ENCODE results near the gene ACOX3. TPM values are rescaled to one million over a fixed set of nuclear protein-coding genes. Genes with fewer than 3 reads are reported as not detected.

Gene ACOX3
- total RNA-seq, 2 experiments from 2014 or later: 13.2 to 13.6 TPM

GRCh38 chr4:8398347-8398746, 42.2 kb downstream of the ACOX3 start:
- no peaks in the 10 kb centered on the region for H3K9me3 Mint-ChIP-seq (ENCODE audit: insufficient read depth)
- H3K4me3 Mint-ChIP-seq: no peak overlapping the region
- ChIA-PET CTCF (no interaction called here), POLR2A (no interaction called here)
- ATAC-seq (no peak), DNase-seq (no peak)
- peaks cover 2% of the 10 kb centered on the region for H3K4me1 Mint-ChIP-seq (ENCODE audit: low read depth)
- no peak overlapping the region for H3K27ac Mint-ChIP-seq
- H3K36me3 Mint-ChIP-seq (ENCODE audit: low read depth): no peaks in the 10 kb centered on the region
- H3K27me3 Mint-ChIP-seq (ENCODE audit: low read depth): no peaks in the 10 kb centered on the region

DNA sequence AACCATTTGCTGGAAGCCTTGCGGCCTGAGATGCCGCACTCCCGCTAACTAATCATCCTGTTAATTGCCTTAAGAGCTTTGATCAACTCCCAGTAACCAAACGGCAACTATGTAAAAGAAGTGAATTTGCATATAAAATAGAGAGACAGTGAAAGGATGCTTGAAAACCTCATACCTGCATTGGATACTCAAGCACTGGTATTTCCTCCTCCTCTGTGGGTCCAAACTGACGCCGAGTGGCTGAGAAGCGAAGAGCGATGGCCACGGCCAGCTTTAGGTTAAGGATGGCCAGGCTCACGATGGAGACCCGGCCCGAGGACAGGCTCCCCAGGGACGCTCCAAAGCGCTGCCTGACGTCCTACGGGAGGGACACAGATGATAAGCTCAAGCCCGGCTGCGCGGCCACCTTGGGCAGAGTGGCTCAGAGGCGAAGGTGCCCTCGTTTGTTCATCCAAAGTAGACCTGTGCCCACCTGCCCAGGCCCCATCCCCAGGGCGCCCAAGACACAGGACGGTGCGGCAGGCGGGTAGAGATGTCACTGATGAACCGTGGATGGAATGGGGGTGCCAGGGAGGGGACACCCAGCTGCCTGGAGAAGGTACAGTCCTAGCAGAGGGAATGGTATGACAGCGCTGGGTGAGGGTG, 43.6 kb downstream of the ACOX3 start:
- Mint-ChIP-seq H3K36me3 (ENCODE audit: low read depth) (no peaks in the 10 kb centered on the region), H3K4me3 (no peak overlapping the region), H3K9me3 (ENCODE audit: insufficient read depth) (no peaks in the 10 kb centered on the region), H3K27ac (no peak overlapping the region), H3K27me3 (ENCODE audit: low read depth) (no peaks in the 10 kb centered on the region), H3K4me1 (ENCODE audit: low read depth) (peaks cover 5% of the 10 kb centered on the region)
- POLR2A ChIA-PET: no interaction called here
- CTCF ChIA-PET: no interaction called here
- no peak for ATAC-seq
- DNase-seq: no peak

DNA sequence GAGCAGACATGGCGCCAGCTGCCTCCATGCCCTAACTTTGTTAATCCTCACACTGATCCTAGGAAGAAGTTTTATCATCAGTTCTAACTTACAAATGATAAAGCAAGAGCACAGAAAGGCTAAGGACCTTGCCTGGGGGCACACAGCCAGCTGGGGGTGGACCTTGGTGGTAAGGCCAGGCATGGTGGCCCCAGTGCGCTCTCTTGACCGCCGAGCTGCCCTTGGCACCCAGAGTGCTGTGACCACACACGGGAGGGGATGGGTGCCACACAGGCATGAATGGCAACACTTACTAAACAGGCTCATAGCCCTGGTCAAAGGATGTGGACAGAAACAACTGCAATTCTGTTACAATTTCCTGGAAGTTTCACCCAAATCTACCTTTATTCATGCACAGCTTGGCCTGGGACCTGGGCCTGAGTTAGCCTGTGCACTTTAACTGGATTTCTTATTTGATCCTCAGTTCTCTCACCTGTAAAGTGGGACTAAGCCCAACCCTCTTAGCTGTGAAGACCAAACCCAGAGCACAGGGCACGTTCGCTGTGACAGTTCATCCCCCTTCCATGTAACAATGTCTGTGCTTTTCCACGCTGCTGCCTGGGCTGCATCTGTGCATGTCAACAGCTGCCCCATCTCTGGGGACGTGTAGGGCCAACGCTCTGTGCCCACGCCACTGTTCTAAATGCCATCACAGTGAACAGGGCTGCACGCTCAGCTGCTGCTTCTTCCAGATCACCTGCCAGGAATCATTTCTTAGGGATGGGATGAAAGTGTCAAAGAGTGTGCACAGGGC, 44.8 kb downstream of the ACOX3 start:
- DNase-seq: no peak
- Mint-ChIP-seq H3K36me3 (ENCODE audit: low read depth) (no peaks in the 10 kb centered on the region), H3K27ac (no peak overlapping the region), H3K4me1 (ENCODE audit: low read depth) (peaks cover 5% of the 10 kb centered on the region), H3K9me3 (ENCODE audit: insufficient read depth) (no peaks in the 10 kb centered on the region), H3K27me3 (ENCODE audit: low read depth) (no peaks in the 10 kb centered on the region), H3K4me3 (no peak overlapping the region)
- ChIA-PET POLR2A (no interaction called here), CTCF (no interaction called here)
- ATAC-seq: no peak

GRCh38 chr4:8394806-8395205, 45.7 kb downstream of the ACOX3 start:
- CTCF ChIA-PET: no interaction called here
- H3K27ac Mint-ChIP-seq: no peak overlapping the region
- DNase-seq: no peak

GRCh38 chr4:8394061-8394519, 46.4 kb downstream of the ACOX3 start:
- Mint-ChIP-seq H3K27me3 (ENCODE audit: low read depth) (no peaks in the 10 kb centered on the region), H3K4me3 (no peak overlapping the region), H3K36me3 (ENCODE audit: low read depth) (no peaks in the 10 kb centered on the region), H3K4me1 (ENCODE audit: low read depth) (peaks cover 5% of the 10 kb centered on the region), H3K27ac (no peak overlapping the region), H3K9me3 (ENCODE audit: insufficient read depth) (no peaks in the 10 kb centered on the region)
- CTCF ChIA-PET: no interaction called here
- DNase-seq: no peak
- ATAC-seq: no peak
- POLR2A ChIA-PET: no interaction called here

More at GRCh38 chr4:8394806-8395205, 45.7 kb downstream of the ACOX3 start:
- ATAC-seq: no peak
- Mint-ChIP-seq H3K9me3 (ENCODE audit: insufficient read depth) (no peaks in the 10 kb centered on the region), H3K4me3 (no peak overlapping the region), H3K27me3 (ENCODE audit: low read depth) (no peaks in the 10 kb centered on the region), H3K4me1 (ENCODE audit: low read depth) (peaks cover 5% of the 10 kb centered on the region), H3K36me3 (ENCODE audit: low read depth) (no peaks in the 10 kb centered on the region)
- POLR2A ChIA-PET: no interaction called here

DNA sequence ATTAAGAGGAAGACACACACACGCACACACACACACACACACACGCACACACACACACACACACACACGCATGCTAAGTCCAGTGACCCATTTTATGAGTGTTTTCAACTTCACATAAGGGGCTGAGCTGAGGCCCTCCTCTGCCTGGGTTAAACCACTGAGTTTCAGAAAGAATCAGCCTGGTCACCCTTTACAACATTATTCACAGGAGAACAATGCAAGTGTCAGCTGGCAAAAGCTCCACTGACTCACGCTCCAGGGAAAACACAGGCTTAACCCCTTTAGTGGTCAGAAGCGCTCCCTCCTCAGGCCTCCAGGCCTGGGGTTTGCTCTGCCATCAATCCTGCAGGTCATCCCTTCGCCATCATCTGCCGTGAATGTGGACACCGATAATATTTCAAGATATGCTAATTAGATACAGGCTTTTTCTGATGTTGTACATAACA, 46.9 kb downstream of the ACOX3 start:
- Mint-ChIP-seq H3K27ac (no peak overlapping the region), H3K36me3 (ENCODE audit: low read depth) (no peaks in the 10 kb centered on the region), H3K4me1 (ENCODE audit: low read depth) (peaks cover 5% of the 10 kb centered on the region), H3K4me3 (no peak overlapping the region), H3K27me3 (ENCODE audit: low read depth) (no peaks in the 10 kb centered on the region), H3K9me3 (ENCODE audit: insufficient read depth) (no peaks in the 10 kb centered on the region)
- DNase-seq: no peak
- ChIA-PET POLR2A (no interaction called here), CTCF (no interaction called here)
- no peak for ATAC-seq

GRCh38 chr4:8392591-8393190, 47.8 kb downstream of the ACOX3 start:
- DNase-seq (no peak), ATAC-seq (no peak)
- H3K4me3 Mint-ChIP-seq: no peak overlapping the region
- H3K9me3 Mint-ChIP-seq (ENCODE audit: insufficient read depth): no peaks in the 10 kb centered on the region
- H3K27ac Mint-ChIP-seq: no peak overlapping the region
- ChIA-PET CTCF (interaction anchor here (1.3 kb wide), 1 partner anchor 216 kb away, joined by 3 read pairs; no protein-coding TSS in a partner anchor), POLR2A (no interaction called here)
- no peaks in the 10 kb centered on the region for H3K27me3 Mint-ChIP-seq (ENCODE audit: low read depth)
- H3K4me1 Mint-ChIP-seq (ENCODE audit: low read depth): peaks cover 5% of the 10 kb centered on the region
- H3K36me3 Mint-ChIP-seq (ENCODE audit: low read depth): no peaks in the 10 kb centered on the region

- DNase-seq (no peak), ATAC-seq (no peak)
- Mint-ChIP-seq H3K4me3 (no peak overlapping the region), H3K9me3 (ENCODE audit: insufficient read depth) (no peaks in the 10 kb centered on the region), H3K27ac (no peak overlapping the region), H3K36me3 (ENCODE audit: low read depth) (no peaks in the 10 kb centered on the region), H3K4me1 (ENCODE audit: low read depth) (peaks cover 5% of the 10 kb centered on the region), H3K27me3 (ENCODE audit: low read depth) (no peaks in the 10 kb centered on the region)
- ChIA-PET POLR2A (no interaction called here), CTCF (interaction anchor here (1.3 kb wide), 1 partner anchor 216 kb away, joined by 3 read pairs; no protein-coding TSS in a partner anchor)
Measured at GRCh38 chr4:8391972-8392371, 48.6 kb downstream of the ACOX3 start.

GRCh38 chr4:8391071-8391470, 49.5 kb downstream of the ACOX3 start:
- Mint-ChIP-seq H3K4me1 (ENCODE audit: low read depth) (peaks cover 5% of the 10 kb centered on the region), H3K9me3 (ENCODE audit: insufficient read depth) (no peaks in the 10 kb centered on the region), H3K36me3 (ENCODE audit: low read depth) (no peaks in the 10 kb centered on the region), H3K27me3 (ENCODE audit: low read depth) (no peaks in the 10 kb centered on the region), H3K4me3 (no peak overlapping the region), H3K27ac (no peak overlapping the region)
- ChIA-PET CTCF (interaction anchor here (1.4 kb wide), 1 partner anchor 12 kb away, joined by 3 read pairs; no protein-coding TSS in a partner anchor), POLR2A (no interaction called here)
- ATAC-seq (no peak), DNase-seq (no peak)

DNA sequence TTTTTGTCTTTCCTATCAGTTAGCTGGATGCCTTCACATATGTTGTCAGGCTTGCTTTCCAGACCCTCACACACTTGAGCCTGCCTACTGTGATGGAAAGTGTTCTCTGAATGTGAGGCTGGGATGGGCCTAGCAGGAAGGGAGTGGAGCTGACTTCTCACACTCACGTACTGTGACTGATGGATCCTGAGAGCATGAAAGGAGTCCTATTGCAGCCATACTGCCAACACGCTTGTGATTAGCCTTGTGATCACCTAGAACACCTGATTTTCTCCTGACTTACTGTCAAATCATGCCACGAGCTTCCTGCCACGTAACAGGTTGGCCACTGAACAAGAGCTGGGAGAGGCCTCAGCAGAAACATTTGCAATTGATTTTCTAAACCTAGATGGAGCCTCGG, 49.9 kb downstream of the ACOX3 start:
- Mint-ChIP-seq H3K4me1 (ENCODE audit: low read depth) (peaks cover 5% of the 10 kb centered on the region), H3K9me3 (ENCODE audit: insufficient read depth) (no peaks in the 10 kb centered on the region), H3K27me3 (ENCODE audit: low read depth) (no peaks in the 10 kb centered on the region), H3K36me3 (ENCODE audit: low read depth) (no peaks in the 10 kb centered on the region), H3K27ac (no peak overlapping the region), H3K4me3 (no peak overlapping the region)
- ATAC-seq (no peak), DNase-seq (no peak)
- POLR2A ChIA-PET: no interaction called here
- CTCF ChIA-PET: interaction anchor here (1.4 kb wide), 1 partner anchor 12 kb away, joined by 3 read pairs; no protein-coding TSS in a partner anchor

DNA sequence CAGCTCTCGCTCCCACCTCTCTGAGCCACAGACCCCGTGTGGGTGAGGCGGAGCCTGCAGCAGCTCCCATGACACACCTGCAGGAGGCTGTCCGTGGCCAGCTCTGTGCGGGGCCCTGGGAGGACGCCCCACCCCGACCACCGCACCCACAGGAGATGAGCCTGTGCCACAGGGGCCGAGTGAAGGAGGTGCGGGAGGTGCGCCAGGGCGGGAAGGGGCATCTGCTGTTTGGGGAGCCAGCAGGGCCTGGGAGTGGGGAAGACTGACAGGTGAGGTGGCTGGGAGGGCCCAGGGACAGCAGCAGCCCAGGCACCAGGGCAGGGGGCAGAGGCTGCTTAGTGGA, 52.0 kb downstream of the ACOX3 start:
- Mint-ChIP-seq H3K4me3 (no peak overlapping the region), H3K27me3 (ENCODE audit: low read depth) (no peaks in the 10 kb centered on the region), H3K27ac (no peak overlapping the region), H3K36me3 (ENCODE audit: low read depth) (no peaks in the 10 kb centered on the region), H3K9me3 (ENCODE audit: insufficient read depth) (no peaks in the 10 kb centered on the region), H3K4me1 (ENCODE audit: low read depth) (peaks cover 3% of the 10 kb centered on the region)
- ChIA-PET POLR2A (no interaction called here), CTCF (no interaction called here)
- DNase-seq (no peak), ATAC-seq (no peak)

Measured in activated CD8-positive, alpha-beta T cell treated with anti-CD3 and anti-CD28 coated beads, Interleukin-2, amount 10 ng/mL, durations not matched to agents 7 days and 5 days (primary cell).